GM18498 (cell line): ENCODE data around the gene PFN3.

Experiments used
- ATAC-seq: cut with Tn5 transposase; IDR thresholded peaks from one replicate; pipeline ENCODE4 v1.9.1; 2021; ENCODE audit warnings: mild to moderate bottlenecking, moderate library complexity; ENCODE audit not compliant: unreplicated experiment

Gene PFN3

GRCh38 chr5:177438468-177438867, 38.0 kb upstream of the PFN3 start:
- no peak for ATAC-seq

- no peak for ATAC-seq
Measured at GRCh38 chr5:177437623-177438022, 37.2 kb upstream of the PFN3 start.

DNA sequence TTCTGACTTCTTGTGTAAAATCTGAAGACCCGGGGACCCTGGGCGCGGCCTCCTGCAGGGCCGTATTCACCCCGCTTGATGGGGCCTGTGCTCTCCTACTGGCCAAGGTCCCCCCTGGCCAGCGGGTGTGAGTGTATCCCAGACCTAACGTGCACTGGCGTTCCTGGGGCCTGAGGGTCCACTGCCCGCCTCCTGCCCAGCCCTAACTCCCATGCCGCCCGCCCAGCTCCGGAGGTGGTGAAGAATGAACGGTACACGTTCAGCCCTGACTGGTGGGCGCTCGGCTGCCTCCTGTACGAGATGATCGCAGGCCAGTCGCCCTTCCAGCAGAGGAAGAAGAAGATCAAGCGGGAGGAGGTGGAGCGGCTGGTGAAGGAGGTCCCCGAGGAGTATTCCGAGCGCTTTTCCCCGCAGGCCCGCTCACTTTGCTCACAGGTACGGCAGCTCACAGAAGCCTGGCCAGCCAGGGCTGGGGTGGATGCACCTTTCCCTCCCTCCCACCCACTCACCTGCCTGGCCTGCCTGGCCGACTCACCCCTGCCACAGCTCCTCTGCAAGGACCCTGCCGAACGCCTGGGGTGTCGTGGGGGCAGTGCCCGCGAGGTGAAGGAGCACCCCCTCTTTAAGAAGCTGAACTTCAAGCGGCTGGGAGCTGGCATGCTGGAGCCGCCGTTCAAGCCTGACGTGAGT, 35.5 kb upstream of the PFN3 start:
- ATAC-seq = no peak

DNA sequence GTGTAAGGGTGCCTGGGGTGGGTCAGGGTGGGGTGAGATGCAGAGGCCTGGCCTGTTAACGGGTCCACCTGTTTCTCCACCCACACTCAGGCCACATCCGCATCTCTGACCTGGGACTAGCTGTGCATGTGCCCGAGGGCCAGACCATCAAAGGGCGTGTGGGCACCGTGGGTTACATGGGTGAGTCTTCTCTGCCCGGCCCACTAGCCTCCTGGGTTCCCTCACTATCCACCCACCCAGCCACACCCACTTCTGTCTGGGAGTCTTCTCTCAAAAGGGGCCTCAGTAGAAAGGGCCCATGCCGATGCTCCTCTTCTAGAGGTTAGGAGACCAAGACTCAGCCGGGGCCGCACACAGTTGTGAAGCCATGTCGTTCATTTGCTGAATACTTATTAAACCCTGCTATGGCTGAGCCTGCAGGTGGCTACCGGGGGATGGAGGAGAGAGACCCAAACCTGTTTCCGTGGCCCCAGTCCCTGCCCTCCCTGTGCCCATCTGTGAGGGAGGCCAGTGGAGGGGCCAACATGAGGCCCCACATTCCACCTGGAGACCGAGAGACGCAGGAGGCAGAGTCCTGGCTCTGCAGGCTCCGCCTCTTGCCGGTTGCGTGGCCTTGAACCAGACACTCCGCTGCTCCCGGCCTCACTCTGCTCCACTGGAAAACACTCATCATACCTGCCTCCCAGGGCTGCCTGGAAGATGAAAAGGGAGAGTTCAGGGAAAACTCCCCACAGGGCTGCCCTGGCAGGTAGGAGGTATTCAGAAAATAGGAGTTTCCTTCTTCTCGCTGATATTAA, 34.7 kb upstream of the PFN3 start:
- no peak for ATAC-seq

DNA sequence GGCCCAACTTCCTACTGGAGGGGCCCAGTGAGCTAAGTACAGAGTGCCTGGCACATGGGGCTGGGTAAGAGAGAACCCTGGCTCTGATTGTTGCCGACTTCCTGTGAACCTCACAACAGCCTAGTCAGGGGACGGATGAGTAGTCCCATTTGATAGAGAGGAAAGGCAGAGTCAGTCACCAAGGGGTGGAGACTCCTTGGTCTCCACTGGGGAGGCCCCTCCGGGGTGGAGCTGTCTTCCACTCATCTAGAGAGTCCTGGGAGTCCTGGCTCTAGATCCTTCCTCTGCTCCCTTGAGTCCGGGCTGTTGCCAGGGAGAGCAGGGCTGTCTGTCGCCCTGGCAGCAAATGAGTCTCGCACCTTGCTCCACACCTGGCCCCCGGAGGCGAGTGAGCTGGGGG, 34.0 kb upstream of the PFN3 start:
- ATAC-seq = no peak

GRCh38 chr5:177433658-177434217, 33.3 kb upstream of the PFN3 start:
- no peak for ATAC-seq

- no peak for ATAC-seq
Measured at GRCh38 chr5:177432839-177433657, 32.6 kb upstream of the PFN3 start.

DNA sequence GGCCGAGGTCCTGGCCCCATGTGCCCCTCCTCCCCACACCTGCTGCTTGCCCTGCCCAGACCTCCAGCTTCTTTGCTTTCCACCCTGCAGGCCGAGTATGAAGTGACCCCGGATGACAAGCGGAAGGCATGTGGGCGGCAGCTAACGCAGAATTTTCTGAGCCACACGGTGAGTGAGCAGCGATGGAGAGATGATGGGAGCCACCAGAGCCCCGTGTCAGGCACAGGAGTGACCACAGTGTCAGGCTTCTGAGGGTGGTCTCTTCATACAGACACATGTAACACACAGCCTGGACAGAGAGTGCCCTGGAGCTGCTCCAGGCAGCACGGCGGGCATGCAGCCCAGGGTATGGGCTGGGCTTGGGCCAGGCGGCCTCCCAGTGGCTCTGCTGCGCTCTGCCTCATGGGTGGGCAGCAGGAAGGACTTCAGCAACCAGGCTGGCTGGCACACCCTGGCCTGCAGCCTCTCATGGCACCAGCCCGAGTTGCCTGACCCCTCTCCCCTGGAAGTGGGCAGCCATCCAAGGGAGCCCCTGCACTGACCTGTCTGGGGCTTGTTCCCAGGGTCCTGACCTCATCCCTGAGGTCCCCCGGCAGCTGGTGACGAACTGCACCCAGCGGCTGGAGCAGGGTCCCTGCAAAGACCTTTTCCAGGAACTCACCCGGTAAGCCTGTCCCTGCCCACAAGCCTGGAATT, 31.8 kb upstream of the PFN3 start:
- no peak for ATAC-seq

- ATAC-seq = peak; percentile 47
Measured at GRCh38 chr5:177431317-177432142, 31.1 kb upstream of the PFN3 start.

- no peak for ATAC-seq
Measured at GRCh38 chr5:177430972-177431316, 30.5 kb upstream of the PFN3 start.

DNA sequence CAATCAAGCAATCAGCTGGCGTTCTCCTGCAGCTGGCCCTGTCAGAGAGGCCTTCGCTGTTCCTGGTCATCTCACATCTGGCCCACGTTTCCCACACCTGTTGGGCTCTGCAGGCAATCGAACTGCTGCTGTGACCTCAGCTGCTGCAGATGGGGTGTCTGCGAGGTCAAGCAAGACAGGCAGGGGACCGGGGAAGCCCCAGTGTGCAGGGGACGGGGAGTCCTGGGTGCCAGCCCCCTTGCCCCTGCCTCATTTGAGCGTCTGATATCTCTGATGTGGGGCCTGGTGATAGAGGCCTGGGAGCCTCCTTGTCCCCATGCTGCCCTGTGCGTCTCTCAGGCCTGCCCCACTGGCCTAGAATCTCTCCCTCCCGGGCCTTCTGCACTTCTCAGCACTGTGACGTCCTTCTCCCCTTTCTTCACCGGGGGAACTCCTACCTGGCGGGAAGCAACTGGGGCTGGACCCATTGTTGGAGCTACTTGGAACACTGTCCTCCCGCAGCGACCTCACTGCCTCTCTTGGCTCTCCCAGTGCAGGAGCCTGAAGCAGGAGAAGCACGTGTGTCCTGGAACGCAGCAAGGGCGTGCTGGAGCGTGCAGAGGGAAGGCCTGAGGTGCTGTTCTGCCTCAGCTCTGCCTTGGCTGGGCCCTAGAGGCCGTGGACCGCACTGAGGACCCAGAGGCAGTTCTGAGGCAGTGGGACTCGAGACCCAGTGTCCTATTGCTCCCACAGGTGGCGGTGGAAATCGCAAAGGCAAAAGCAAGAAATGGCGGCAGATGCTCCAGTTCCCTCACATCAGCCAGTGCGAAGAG, 29.9 kb upstream of the PFN3 start:
- no peak for ATAC-seq

DNA sequence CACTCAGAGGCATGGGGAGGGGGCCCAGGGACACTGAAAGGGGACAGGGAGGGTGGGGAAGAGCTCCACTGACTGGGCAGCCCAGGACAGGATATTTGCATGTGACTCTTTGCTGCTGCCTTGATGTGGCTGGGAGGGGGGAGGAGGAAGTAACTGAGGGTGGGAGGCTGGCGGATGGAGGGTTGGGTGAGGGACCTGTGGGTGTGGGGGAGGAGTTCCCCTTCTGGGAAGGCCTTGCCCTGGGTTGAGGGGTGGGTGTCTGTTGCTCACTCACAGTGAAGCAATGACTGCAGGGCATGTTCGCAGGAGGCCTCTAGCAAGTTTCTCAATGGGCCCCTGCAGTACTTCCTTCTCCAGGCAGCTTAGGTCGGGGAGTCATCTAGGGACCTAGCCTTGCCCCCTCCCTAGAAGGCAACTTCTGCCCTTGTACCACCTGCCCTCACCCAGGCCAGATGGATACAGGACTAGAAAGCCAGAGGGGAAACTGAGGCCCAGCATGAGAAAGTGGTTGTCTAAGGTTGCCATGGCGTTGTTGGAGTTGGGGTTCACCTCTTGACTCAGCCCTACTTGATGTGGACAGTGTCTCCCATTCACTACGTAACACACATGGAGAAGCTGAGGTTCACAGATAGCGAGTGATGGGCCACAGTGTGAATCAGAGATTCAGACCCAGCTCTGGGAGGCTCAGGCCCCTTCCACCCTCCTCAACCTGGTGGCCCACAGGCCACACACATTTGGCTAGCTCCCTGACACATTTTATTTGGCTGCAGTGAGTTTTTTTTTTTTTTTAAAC, 29.0 kb upstream of the PFN3 start:
- ATAC-seq = no peak

DNA sequence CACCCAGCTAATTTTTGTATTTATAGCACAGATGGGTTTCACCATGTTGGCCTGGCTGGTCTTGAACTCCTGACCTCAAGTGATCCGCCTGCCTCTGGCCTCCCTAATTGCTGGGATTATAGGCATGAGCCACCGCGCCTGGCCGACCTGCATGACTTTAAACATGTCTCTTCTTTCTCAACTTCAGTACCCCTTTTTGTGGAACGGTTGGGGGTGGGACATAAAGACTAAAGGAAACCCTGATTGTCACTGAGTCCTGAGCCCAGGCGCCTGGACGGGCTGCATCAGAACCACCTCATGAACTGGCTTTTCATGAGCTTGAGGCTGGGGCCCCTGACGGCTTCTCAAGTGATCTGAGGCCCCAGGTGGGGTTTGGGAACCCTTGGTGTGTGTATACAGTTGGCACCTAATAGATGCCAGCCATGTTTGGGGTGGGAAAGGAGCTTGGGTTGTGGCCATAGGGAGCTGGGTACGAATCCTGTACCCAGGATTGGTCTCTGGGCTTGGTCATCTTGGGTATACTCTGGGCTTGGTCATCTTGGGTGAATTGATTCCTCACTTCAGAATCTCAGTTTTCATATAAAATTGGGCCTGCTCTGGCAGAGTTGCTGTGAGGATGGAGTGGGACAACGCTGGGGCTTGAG, 28.2 kb upstream of the PFN3 start:
- no peak for ATAC-seq

DNA sequence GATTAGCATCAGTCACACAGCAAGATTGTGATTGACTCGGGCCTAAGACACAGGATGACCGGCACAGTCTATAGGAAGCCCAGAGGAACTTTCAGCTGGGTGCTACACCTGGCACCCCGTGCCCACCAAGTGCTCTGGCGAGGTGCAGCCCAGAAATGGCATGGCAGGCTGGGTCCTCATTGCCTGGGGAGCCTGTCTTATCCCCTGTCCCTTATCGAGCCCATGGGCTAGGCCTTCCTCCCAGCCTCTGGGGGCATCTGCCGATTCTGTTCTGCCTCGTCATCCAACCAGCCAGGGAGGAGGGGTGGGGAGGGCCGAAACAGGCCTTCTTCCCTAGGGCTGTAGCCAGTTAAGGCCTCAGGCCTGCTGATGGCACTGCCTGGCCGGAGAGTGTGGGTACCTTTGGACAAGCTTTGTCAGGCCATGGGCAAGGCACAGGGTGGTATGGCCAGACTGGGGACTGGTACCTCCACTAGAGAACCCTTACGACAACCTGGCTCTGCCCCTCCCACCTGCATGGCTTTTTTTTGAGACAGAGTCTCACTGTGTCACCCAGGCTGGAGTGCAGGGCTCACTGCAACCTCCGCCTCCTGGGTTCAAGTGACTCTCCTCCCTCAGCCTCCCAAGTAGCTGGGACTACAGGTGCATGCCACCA, 27.6 kb upstream of the PFN3 start:
- ATAC-seq = no peak

DNA sequence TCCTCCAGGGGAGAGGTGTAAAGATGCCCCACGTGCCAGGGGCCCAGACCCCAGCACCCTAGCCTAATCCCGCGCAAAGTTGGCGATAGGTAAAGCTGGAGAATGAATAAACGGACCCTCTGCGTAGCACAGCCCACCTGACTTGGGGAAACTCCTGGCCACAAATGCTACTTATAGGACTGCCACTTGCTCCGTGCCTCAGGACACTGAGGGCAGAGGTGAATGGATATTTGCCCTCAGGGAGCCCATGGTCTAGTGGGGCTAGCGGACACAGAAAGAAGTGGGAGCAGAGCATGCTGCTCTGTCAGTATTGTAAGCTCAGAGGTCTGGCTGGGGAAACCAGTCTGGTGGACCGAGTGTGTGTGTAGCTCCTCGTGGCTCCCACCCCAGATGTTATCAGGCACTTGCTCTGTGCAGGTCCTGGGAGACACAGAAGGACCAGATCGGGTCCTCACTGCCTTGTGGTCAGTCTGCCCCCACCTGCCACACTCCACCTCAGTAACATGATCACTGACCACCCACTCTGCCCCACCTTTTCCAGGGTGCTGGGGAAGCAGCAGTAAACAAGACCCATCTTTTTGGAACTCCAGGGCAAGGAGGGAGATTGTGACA, 26.9 kb upstream of the PFN3 start:
- no peak for ATAC-seq

DNA sequence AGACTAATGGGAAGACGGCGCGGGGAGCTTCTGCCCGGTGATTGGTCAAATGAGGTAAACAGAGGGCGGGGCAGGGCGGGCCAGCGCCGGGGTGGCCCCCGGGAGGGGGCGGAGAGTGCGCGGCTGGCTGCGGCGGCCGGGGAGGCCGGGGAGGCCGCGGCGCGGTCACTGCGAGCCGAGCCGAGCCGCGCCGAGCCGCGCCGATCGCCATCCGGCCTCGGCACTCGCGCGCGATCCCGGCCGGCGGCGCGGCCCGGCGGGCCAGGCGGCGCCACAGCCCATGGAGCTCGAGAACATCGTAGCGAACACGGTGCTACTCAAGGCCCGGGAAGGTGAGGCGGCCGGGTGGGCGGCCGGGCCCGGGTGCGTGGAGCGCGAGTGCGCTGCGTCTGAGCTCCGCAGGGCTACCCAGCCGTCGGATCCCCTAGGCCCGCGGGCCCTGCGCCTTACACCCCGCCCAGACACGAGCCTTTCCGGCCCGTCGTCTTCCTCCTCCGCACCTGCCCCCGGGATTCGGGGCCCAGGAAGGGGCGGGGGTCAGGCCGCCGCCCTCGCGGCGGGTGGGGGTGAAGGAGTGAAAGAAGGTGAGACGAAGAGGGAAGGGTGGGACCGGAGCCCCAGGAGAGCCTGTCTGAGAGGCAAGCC, 26.2 kb upstream of the PFN3 start, which contains the start of gene GRK6:
Gene GRK6 (plus strand): TSS at position 111 of the 645 bp plus-strand sequence. CDS start 170 bp downstream, at position 281.
- peak; percentile 62 for ATAC-seq
